ENCODE results near the gene PLEKHG4B. TPM values are rescaled to one million over a fixed set of nuclear protein-coding genes. Genes with fewer than 3 reads are reported as not detected.

The PLEKHG4B gene
- total RNA-seq, 1 experiment from 2014 or later = 0.02 TPM

DNA sequence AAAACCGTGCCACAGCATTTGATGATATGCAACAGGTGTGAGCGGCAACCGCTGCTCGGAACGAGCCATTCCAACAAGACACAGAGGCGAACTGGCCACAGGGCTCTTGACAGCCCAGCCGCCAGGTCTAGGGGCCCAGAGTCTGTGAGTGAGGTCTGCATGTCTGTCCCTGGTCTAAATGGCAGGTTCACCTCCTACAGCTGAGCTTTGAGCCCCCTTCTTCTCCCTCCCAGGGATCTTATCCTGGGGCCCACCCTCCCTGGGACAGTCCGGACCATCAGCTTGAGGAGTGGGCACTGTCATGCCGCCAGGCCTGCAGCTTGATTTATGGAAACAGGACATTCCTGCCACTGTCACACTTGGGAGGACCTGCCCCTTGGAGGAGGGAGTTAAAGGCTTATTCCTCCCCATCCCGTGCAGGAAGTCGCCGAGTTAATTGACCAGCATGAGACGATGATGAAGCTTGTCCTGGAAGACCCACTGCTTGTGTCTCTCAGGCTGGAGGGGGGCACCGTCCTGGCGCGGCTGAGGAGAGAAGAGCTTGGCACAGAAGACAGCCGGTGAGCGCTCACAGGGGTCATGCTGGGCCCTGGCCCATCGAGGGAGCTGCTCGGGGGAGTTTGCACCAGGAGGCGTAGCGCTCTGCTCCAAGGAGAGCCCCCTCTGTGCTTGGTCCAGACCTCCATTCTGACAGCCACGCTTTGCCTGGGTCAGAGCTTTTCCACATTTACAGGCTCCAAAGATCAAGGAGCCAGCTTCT is 63.9 kb downstream of the PLEKHG4B start:
- H3K4me3 ChIP-seq (replicated peaks in 1 of 2; ENCODE audit: low read depth in 1 of 2, low read length in 2 of 2) = no peak overlapping the region
- BruUV-seq (replicated peaks) = no TSS peak
- no peak for TF ChIP-seq POLR2AphosphoS5 (IDR thresholded peaks at IDR 0.05; ENCODE audit: low read depth, low read length)
- TF ChIP-seq ZNF274 (IDR thresholded peaks at IDR 0.05; ENCODE audit: low read depth, low read length) = no peak
- no peak for TF ChIP-seq EGR1 (IDR thresholded peaks at IDR 0.05; ENCODE audit: low read depth)
- no peak for TF ChIP-seq MAX (IDR thresholded peaks at IDR 0.05)
- TF ChIP-seq JUND (IDR thresholded peaks at IDR 0.05) = no peak
- TF ChIP-seq CBX3 (IDR thresholded peaks at IDR 0.05; ENCODE audit: low read depth) = no peak
- TF ChIP-seq POLR2A (IDR thresholded peaks at IDR 0.05; ENCODE audit: borderline replicate concordance, extremely low read depth, insufficient read depth, insufficient read length) = no peak
- TF ChIP-seq EZH2phosphoT487 (IDR thresholded peaks at IDR 0.05; ENCODE audit: borderline replicate concordance) = no peak
- no peak for TF ChIP-seq REST (IDR thresholded peaks at IDR 0.05; ENCODE audit: low read depth)
- no peak for TF ChIP-seq ELF1 (IDR thresholded peaks at IDR 0.05; ENCODE audit: borderline replicate concordance, low read depth)
- no peak for TF ChIP-seq SIN3A (IDR thresholded peaks at IDR 0.05; ENCODE audit: low read depth)
- TF ChIP-seq, protein P1, sequence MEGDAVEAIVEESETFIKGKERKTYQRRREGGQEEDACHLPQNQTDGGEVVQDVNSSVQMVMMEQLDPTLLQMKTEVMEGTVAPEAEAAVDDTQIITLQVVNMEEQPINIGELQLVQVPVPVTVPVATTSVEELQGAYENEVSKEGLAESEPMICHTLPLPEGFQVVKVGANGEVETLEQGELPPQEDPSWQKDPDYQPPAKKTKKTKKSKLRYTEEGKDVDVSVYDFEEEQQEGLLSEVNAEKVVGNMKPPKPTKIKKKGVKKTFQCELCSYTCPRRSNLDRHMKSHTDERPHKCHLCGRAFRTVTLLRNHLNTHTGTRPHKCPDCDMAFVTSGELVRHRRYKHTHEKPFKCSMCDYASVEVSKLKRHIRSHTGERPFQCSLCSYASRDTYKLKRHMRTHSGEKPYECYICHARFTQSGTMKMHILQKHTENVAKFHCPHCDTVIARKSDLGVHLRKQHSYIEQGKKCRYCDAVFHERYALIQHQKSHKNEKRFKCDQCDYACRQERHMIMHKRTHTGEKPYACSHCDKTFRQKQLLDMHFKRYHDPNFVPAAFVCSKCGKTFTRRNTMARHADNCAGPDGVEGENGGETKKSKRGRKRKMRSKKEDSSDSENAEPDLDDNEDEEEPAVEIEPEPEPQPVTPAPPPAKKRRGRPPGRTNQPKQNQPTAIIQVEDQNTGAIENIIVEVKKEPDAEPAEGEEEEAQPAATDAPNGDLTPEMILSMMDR (IDR thresholded peaks at IDR 0.05 in 2 of 3, conservative IDR thresholded peaks at IDR 0.05 in 1 of 3; ENCODE audit: borderline replicate concordance in 1 of 3, insufficient read depth in 1 of 3, low read depth in 2 of 3, low read length in 2 of 3) = no peak
- TF ChIP-seq FOSL1 (IDR thresholded peaks at IDR 0.05; ENCODE audit: low read depth) = no peak
- no peak for TF ChIP-seq TCF7L2 (IDR thresholded peaks at IDR 0.05; ENCODE audit: borderline replicate concordance, extremely low read depth, insufficient read depth, insufficient read length)
- no peak for TF ChIP-seq ZFX (IDR thresholded peaks at IDR 0.05)
- TF ChIP-seq SRF (IDR thresholded peaks at IDR 0.05; ENCODE audit: low read depth) = no peak
- no peak overlapping the region for H3K4me2 ChIP-seq (ENCODE audit: low read length)
- no peak overlapping the region for H3K27ac ChIP-seq (ENCODE audit: low read depth, low read length)
- H3K9ac ChIP-seq (ENCODE audit: low read length) = no peak overlapping the region
- no peaks in the 10 kb centered on the region for H3K9me2 ChIP-seq (ENCODE audit: insufficient read depth)
- ChIA-PET RAD21 (ENCODE audit: low non-redundant PET in 1 of 2, low total read pairs in 2 of 2, uncharacterized antibody in 2 of 2, unreplicated experiment in 2 of 2) (no interaction called here), CTCF (no interaction called here), POLR2A (no interaction called here)
- ATAC-seq = no peak
- no peak for DNase-seq (ENCODE audit: low read depth, low spot score)
- H3K27me3 ChIP-seq (ENCODE audit: insufficient read depth, low read length) = no peaks in the 10 kb centered on the region
- H3K9me3 ChIP-seq (ENCODE audit: control insufficient read depth in 1 of 2, insufficient read depth in 1 of 2, low read depth in 1 of 2, low read length in 2 of 2) = no peaks in the 10 kb centered on the region
- H3K4me1 ChIP-seq (ENCODE audit: control insufficient read depth in 1 of 2, insufficient read depth in 2 of 2, low read length in 2 of 2) = no peaks in the 10 kb centered on the region
- no peaks in the 10 kb centered on the region for H4K20me1 ChIP-seq (ENCODE audit: insufficient read depth)
- H2AFZ ChIP-seq (ENCODE audit: low read depth, low read length, poor library complexity, severe bottlenecking) = no peak overlapping the region
- intact Hi-C loops (cut with micrococcal nuclease) = no loop called here
- no peaks in the 10 kb centered on the region for H3K79me2 ChIP-seq (ENCODE audit: insufficient read depth, low read length)
- H3K36me3 ChIP-seq (ENCODE audit: control insufficient read depth in 1 of 2, insufficient read depth in 2 of 2, low read length in 2 of 2) = no peaks in the 10 kb centered on the region

Measured in HCT116 (cell line).